Measurements from ENCODE around the gene CALR3.
A peak's percentile ranks its signal among the peaks of the same experiment; 100 is the strongest.
"Not testable (repeated sequence)": the region's sequence is repeated elsewhere in the genome, so short reads cannot be mapped to it uniquely, and the experiment has no call there.

The CALR3 gene

GRCh38 chr19:16518483-16519229, 22.7 kb upstream of the CALR3 start:
- no peak overlapping the region for H3K4me3 Mint-ChIP-seq
- no peaks in the 10 kb centered on the region for H3K27me3 Mint-ChIP-seq
- H3K27ac Mint-ChIP-seq: no peak overlapping the region
- no peak for ATAC-seq (ENCODE audit: low read depth)
- DNase-seq (ENCODE audit: low spot score in 2 of 2): no peak
- H3K36me3 Mint-ChIP-seq: peaks cover 36% of the 10 kb centered on the region
- no peaks in the 10 kb centered on the region for H3K9me3 Mint-ChIP-seq
- no peaks in the 10 kb centered on the region for H3K4me1 Mint-ChIP-seq

DNA sequence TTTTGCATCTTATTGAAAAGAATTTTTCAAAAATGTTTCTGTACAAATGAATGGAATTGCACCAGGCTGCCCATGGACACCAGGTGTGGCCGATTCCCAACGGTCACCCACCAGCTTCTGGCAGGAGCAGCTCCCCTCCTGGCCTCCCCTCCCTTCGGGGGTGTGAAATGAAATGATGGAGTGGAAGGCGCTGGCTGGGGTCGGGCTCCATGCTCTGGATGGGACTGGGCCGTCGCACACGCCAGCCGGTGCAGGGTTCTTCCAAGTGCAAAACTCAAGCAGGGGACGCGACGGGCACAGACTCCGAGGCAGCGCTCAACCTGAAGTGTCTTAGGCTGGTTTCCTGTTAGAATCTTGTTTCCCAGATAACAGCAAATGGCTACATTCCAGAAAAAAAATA, 22.1 kb upstream of the CALR3 start:
- peaks cover 33% of the 10 kb centered on the region for H3K36me3 Mint-ChIP-seq
- no peak overlapping the region for H3K27ac Mint-ChIP-seq
- no peaks in the 10 kb centered on the region for H3K4me1 Mint-ChIP-seq
- no peak overlapping the region for H3K4me3 Mint-ChIP-seq
- H3K9me3 Mint-ChIP-seq: no peaks in the 10 kb centered on the region
- DNase-seq (ENCODE audit: low spot score in 2 of 2): no peak
- no peak for ATAC-seq (ENCODE audit: low read depth)
- no peaks in the 10 kb centered on the region for H3K27me3 Mint-ChIP-seq

DNA sequence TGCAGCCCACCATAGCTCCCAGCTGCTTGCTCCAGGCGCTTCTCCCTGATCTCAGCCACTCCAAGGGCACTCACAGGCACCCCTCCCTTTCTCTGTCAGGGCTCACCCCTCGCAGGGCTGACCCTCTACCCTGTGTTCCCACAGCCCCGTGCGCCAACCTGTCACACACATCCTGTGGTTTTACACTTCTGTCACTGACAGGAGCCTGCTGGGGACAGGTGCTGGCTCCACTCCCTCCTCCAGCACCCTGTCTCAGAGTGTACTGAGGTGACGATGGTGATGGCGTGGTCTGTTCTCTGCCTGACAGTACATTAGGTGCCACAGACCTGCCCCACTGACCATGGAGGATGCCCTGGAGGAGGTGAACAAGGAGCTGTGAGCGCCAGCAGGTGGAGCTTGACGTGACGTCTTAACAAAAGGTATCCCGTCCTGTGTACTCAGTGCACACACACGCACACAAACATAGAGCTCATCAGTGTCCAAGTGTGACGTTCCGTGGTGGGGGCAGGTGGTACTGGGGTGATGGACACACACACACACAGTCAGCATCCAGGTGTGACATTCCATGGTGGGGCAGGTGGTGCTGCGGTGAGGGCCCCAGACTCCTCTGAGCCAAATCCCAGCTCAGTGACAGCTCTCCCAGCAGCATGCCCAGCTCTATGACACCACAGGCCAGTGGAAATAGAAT, 21.1 kb upstream of the CALR3 start:
- ATAC-seq (ENCODE audit: low read depth) (no peak), DNase-seq (ENCODE audit: low spot score in 2 of 2) (no peak)
- no peaks in the 10 kb centered on the region for H3K4me1 Mint-ChIP-seq
- no peak overlapping the region for H3K4me3 Mint-ChIP-seq
- H3K9me3 Mint-ChIP-seq: no peaks in the 10 kb centered on the region
- peak overlapping the region; percentile 55 for H3K27ac Mint-ChIP-seq
- no peaks in the 10 kb centered on the region for H3K27me3 Mint-ChIP-seq
- peaks cover 31% of the 10 kb centered on the region for H3K36me3 Mint-ChIP-seq

- Mint-ChIP-seq H3K4me1 (no peaks in the 10 kb centered on the region), H3K9me3 (no peaks in the 10 kb centered on the region), H3K36me3 (peaks cover 35% of the 10 kb centered on the region), H3K4me3 (no peak overlapping the region), H3K27me3 (no peaks in the 10 kb centered on the region), H3K27ac (peak overlapping the region; percentile 55)
- ATAC-seq (ENCODE audit: low read depth) (no peak), DNase-seq (ENCODE audit: low spot score in 2 of 2) (no peak)
Observed at GRCh38 chr19:16516381-16516780, 20.4 kb upstream of the CALR3 start.

DNA sequence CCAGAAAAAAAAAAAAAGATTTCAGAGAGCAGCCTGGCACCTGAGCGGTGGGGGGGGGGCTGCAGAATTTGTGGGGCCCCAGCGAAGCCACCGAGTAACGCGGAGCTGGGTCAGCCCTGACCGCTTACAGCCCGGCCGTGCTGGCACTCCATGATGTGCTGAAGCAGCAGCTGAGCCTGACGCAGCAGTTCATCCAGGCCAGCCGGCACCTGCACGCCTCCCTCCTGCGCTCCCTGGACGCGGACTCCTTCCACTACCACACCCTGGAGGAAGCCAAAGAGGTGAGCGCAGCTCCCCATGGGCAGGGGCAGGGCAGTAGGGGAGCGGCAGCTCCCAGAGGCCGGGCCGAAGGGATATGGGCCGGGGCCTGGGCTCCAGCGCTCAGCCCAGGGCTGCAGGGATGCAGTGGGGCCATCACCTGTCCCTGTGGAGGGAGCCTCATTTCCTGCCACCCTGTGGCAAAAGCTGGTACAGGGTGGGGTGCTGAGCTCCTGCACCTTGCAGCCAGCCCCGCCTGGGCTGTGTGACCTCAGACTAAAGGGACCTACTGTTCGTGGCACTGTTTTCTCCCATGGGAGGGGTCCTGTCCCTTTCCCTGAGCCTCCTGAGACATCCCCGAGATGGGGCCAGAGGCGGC, 18.5 kb upstream of the CALR3 start:
- no peak for ATAC-seq (ENCODE audit: low read depth)

GRCh38 chr19:16512611-16513010, 16.6 kb upstream of the CALR3 start:
- ATAC-seq (ENCODE audit: low read depth); H3K9me3 Mint-ChIP-seq; H3K4me1 Mint-ChIP-seq; DNase-seq (ENCODE audit: low spot score in 2 of 2); H3K27ac Mint-ChIP-seq; H3K4me3 Mint-ChIP-seq; H3K27me3 Mint-ChIP-seq: not testable (repeated sequence)
- peaks cover 19% of the 10 kb centered on the region for H3K36me3 Mint-ChIP-seq

More for the DNA sequence above, 18.5 kb upstream of the CALR3 start:
- no peaks in the 10 kb centered on the region for H3K4me1 Mint-ChIP-seq
- no peaks in the 10 kb centered on the region for H3K9me3 Mint-ChIP-seq
- no peak for DNase-seq (ENCODE audit: low spot score in 2 of 2)
- H3K4me3 Mint-ChIP-seq: no peak overlapping the region
- peaks cover 24% of the 10 kb centered on the region for H3K36me3 Mint-ChIP-seq
- no peaks in the 10 kb centered on the region for H3K27me3 Mint-ChIP-seq
- H3K27ac Mint-ChIP-seq: no peak overlapping the region

- no peaks in the 10 kb centered on the region for H3K4me1 Mint-ChIP-seq
- DNase-seq (ENCODE audit: low spot score in 2 of 2) (no peak), ATAC-seq (ENCODE audit: low read depth) (no peak)
- no peak overlapping the region for H3K27ac Mint-ChIP-seq
- H3K9me3 Mint-ChIP-seq: no peaks in the 10 kb centered on the region
- peaks cover 16% of the 10 kb centered on the region for H3K36me3 Mint-ChIP-seq
- H3K4me3 Mint-ChIP-seq: no peak overlapping the region
- H3K27me3 Mint-ChIP-seq: no peaks in the 10 kb centered on the region
Observed at GRCh38 chr19:16509141-16510061, 13.4 kb upstream of the CALR3 start.

DNA sequence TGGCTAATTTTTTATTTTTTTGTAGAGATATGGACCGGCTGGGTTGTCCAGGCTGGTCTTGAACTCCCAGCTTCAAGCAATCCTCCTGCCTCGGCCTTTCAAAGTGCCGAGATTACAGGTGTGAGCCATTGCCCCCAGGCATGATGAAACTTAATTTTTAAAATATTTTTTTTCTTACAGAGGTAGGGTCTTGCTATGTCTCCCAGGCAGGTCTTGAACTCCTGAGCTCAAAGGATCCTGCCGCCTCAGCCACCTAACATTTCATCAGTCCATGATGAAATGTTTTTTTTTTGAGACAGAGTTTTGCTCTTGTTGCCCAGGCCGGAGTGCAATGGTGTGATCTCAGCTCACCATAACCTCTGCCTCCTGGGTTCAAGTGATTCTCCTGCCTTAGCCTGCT, 12.6 kb upstream of the CALR3 start:
- Mint-ChIP-seq H3K27ac (no peak overlapping the region), H3K36me3 (peaks cover 14% of the 10 kb centered on the region), H3K27me3 (no peaks in the 10 kb centered on the region), H3K4me1 (no peaks in the 10 kb centered on the region), H3K4me3 (no peak overlapping the region), H3K9me3 (no peaks in the 10 kb centered on the region)
- no peak for ATAC-seq (ENCODE audit: low read depth)
- DNase-seq (ENCODE audit: low spot score in 2 of 2): no peak

- DNase-seq (ENCODE audit: low spot score in 2 of 2): no peak
- Mint-ChIP-seq H3K27ac (no peak overlapping the region), H3K27me3 (no peaks in the 10 kb centered on the region), H3K4me3 (no peak overlapping the region), H3K4me1 (no peaks in the 10 kb centered on the region), H3K9me3 (no peaks in the 10 kb centered on the region), H3K36me3 (peaks cover 10% of the 10 kb centered on the region)
- no peak for ATAC-seq (ENCODE audit: low read depth)
Observed at GRCh38 chr19:16506961-16507360, 11.0 kb upstream of the CALR3 start.

DNA sequence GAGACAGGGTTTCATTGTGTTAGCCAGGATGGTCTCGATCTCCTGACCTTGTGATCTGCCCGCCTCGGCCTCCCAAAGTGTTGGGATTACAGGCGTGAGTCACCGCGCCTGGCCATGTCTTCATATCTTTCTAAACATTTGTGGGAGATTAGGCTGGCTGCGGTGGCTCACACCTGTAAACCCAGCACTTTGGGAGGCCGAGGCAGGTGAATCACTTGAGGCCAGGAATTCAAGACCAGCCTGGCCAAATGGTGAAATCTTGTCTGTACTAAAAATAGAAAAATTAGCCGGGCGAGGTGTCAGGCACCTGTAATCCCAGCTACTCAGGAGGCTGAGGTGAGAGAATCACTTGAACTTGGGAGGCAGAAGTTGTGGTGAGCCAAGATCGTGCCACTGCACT, 10.2 kb upstream of the CALR3 start:
- DNase-seq (ENCODE audit: low spot score in 2 of 2); H3K4me1 Mint-ChIP-seq; H3K27me3 Mint-ChIP-seq; H3K4me3 Mint-ChIP-seq; H3K27ac Mint-ChIP-seq; H3K36me3 Mint-ChIP-seq; H3K9me3 Mint-ChIP-seq; ATAC-seq (ENCODE audit: low read depth): not testable (repeated sequence)

DNA sequence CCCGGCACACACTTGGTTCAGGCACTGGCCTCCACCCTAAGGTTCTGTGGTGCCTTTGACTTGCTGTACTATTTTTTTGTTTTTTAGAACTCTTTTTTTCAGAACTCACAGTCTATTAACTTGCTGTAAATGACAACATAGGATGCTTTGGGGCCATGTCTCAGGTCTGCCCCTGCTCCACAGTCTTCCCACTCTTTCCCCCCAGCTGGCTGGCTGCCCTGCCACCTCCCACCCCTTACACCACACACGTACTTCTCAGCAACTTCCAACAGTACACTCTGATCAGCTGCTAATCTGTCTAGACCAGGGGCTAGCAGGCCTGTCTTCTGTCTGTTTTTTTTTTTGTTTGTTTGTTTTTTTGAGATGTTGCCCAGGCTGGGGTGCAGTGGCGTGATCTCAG, 8.3 kb upstream of the CALR3 start:
- Mint-ChIP-seq H3K4me3 (no peak overlapping the region), H3K27ac (no peak overlapping the region), H3K36me3 (peaks cover 7% of the 10 kb centered on the region), H3K27me3 (no peaks in the 10 kb centered on the region), H3K9me3 (no peaks in the 10 kb centered on the region), H3K4me1 (no peaks in the 10 kb centered on the region)
- ATAC-seq (ENCODE audit: low read depth): no peak
- DNase-seq (ENCODE audit: low spot score in 2 of 2): no peak

- Mint-ChIP-seq H3K4me1 (peaks cover 4% of the 10 kb centered on the region), H3K36me3 (peaks cover 4% of the 10 kb centered on the region), H3K27me3 (no peaks in the 10 kb centered on the region), H3K27ac (no peak overlapping the region), H3K9me3 (no peaks in the 10 kb centered on the region), H3K4me3 (peak overlapping the region; percentile 65)
- ATAC-seq (ENCODE audit: low read depth) (no peak), DNase-seq (ENCODE audit: low spot score in 2 of 2) (no peak)
Observed at GRCh38 chr19:16497837-16498236, 1.9 kb upstream of the CALR3 start.

DNA sequence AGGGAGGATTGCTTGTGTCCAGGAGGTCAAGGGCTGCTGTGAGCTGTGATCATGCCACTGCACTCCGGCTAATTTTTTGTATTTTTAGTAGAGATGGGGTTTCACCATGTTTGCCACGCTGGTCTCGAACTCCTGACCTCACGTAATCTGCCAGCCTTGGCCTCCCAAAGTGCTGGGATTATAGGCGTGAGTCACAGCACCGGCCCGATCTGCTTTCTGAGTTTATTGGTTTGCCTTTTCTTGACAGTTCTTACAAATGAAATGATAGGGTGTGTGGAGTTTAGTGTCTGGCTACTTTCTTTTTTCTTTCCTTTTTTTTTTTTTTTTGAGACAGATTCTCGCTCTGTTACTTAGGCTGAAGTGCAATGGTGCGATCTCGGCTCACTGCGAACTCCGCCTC, 1.1 kb upstream of the CALR3 start:
- peak overlapping the region; percentile 91 for H3K4me3 Mint-ChIP-seq
- peaks cover 4% of the 10 kb centered on the region for H3K36me3 Mint-ChIP-seq
- DNase-seq (ENCODE audit: low spot score in 2 of 2): no peak
- no peaks in the 10 kb centered on the region for H3K27me3 Mint-ChIP-seq
- peaks cover 4% of the 10 kb centered on the region for H3K4me1 Mint-ChIP-seq
- no peak for ATAC-seq (ENCODE audit: low read depth)
- no peaks in the 10 kb centered on the region for H3K9me3 Mint-ChIP-seq
- H3K27ac Mint-ChIP-seq: peak overlapping the region; percentile 20

DNA sequence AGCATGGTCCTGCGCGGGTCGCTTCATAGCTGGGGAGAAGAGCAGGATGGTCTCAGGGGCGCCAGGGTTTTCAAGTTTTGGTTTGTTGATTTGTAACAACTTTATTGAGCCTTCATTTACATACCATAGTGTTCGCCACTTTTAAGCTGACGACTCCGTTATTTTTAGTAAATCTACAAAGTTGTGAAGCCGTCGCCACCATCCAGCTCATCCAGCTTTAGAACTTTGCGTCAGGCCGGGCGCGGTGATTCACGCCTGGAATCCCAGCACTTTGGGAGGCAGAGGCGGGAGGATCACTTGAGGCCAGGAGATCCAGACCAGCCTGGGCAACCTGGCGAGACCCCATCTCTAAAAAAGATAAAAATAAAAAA, 631 bp upstream of the CALR3 start:
- Mint-ChIP-seq H3K4me3 (peak overlapping the region; percentile 91), H3K27me3 (no peaks in the 10 kb centered on the region), H3K4me1 (peaks cover 4% of the 10 kb centered on the region), H3K27ac (peak overlapping the region; percentile 92), H3K9me3 (no peaks in the 10 kb centered on the region), H3K36me3 (peaks cover 4% of the 10 kb centered on the region)
- DNase-seq (ENCODE audit: low spot score in 2 of 2) (no peak), ATAC-seq (ENCODE audit: low read depth) (no peak)

Measured in memory B cell (primary cell).